ENCODE results near the gene DGKH. TPM values are rescaled to one million over a fixed set of nuclear protein-coding genes. Genes with fewer than 3 reads are reported as not detected.
"Not testable (repeated sequence)": the region's sequence is repeated elsewhere in the genome, so short reads cannot be mapped to it uniquely, and the experiment has no call there.

The DGKH gene
- total RNA-seq, 1 experiment from 2014 or later, result 11.3 TPM

DNA sequence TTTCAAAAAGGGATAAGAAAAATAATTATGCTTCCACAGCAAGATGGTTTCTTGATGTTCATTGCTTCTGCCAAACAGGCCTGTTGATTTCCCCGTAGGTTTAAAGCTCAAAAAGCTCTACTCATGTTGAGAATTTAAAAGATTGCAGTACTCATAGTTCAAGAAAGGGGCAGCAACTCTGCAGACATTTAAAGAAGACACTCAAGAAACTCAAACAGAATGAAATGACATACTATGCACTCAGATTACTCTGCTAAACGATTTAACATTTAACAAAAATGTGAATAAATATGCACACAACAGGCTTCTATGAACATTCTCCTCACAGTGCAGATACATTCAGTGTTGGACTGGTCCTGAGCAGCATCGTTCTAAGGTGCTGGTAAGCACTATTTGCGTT is 22.7 kb downstream of the DGKH start:
- not testable (repeated sequence) for H3K4me3 ChIP-seq; H3K27ac ChIP-seq; H3K4me1 ChIP-seq (replicated peaks); H3K27me3 ChIP-seq (replicated peaks); DNase-seq (ENCODE audit: low read depth in 1 of 2, low spot score in 2 of 2); H3K36me3 ChIP-seq; H3K9me3 ChIP-seq (replicated peaks)

DNA sequence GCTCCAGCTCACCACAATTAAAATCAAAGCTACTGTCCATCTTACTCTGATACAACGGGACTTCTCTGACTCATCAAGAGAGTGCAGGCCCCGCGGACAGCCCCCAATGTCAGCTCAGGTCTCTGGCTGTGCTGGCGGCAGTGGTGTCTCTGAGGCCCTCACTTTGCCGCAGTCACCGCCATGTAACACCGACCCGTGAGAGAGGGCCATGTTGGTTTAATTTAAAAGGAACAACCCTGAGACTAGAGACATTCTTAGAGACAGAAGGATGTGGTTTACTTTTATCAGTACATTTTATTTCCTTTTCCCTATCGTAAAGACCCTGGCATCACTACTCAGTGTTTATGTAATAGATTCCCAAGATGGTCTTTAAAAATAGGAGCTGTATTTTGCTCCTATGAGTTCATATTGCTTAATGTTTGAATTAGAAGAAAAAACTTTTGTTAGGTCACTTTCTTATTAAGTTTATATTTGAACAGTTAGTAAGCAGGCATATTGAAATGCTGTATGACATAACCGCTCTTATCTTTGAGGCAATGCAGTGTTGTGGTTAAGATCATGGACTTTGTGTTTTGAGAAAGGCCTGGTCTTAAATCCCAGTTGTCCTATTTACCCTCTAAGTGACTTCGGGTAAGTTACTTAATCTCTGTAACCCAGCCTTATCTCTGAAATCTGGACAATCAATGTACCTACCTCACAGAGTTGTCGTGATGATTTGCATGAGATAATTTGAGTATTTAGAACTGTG is 23.4 kb downstream of the DGKH start:
- no peaks in the 10 kb centered on the region for H3K27me3 ChIP-seq (replicated peaks)
- H3K27ac ChIP-seq, result no peak overlapping the region
- no peaks in the 10 kb centered on the region for H3K4me1 ChIP-seq (replicated peaks)
- no peak overlapping the region for H3K4me3 ChIP-seq
- DNase-seq (ENCODE audit: low read depth in 1 of 2, low spot score in 2 of 2), result no peak
- H3K36me3 ChIP-seq, result peaks cover 5% of the 10 kb centered on the region; the same call in 1 of the 2 replicates
- H3K9me3 ChIP-seq (replicated peaks), result no peaks in the 10 kb centered on the region

DNA sequence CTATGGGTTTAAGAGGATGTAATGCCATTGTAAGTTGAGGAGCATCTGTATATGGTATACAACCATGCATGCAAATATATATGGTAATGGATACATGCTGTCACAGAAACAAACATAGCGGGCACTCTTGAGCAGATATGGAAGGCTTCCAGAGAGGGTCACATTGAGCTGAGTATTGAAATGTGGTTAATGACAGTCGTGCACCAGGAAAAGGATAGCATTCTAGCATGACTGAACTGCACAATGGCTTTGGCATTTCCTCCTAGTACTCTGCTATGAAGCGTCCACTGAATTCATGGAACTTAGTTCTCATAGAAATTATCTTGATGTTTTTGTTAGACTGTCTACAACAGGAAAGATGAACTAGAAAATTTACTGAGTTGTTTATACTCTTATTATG is 25.2 kb downstream of the DGKH start:
- H3K36me3 ChIP-seq, result peaks cover 5% of the 10 kb centered on the region; the same call in 1 of the 2 replicates
- no peak overlapping the region for H3K4me3 ChIP-seq
- no peak overlapping the region for H3K27ac ChIP-seq

GRCh38 chr13:42075517-42075916 is 27.1 kb downstream of the DGKH start:
- H3K4me3 ChIP-seq, result no peak overlapping the region
- H3K9me3 ChIP-seq (replicated peaks), result no peaks in the 10 kb centered on the region
- H3K27me3 ChIP-seq (replicated peaks), result no peaks in the 10 kb centered on the region
- H3K27ac ChIP-seq, result no peak overlapping the region
- H3K4me1 ChIP-seq (replicated peaks), result no peaks in the 10 kb centered on the region
- no peak for DNase-seq (ENCODE audit: low read depth in 1 of 2, low spot score in 2 of 2)
- H3K36me3 ChIP-seq, result peaks cover 5% of the 10 kb centered on the region; the same call in 1 of the 2 replicates

More for the DNA sequence above, 25.2 kb downstream of the DGKH start:
- no peaks in the 10 kb centered on the region for H3K27me3 ChIP-seq (replicated peaks)
- no peaks in the 10 kb centered on the region for H3K9me3 ChIP-seq (replicated peaks)
- no peaks in the 10 kb centered on the region for H3K4me1 ChIP-seq (replicated peaks)
- DNase-seq (ENCODE audit: low read depth in 1 of 2, low spot score in 2 of 2), result no peak

DNA sequence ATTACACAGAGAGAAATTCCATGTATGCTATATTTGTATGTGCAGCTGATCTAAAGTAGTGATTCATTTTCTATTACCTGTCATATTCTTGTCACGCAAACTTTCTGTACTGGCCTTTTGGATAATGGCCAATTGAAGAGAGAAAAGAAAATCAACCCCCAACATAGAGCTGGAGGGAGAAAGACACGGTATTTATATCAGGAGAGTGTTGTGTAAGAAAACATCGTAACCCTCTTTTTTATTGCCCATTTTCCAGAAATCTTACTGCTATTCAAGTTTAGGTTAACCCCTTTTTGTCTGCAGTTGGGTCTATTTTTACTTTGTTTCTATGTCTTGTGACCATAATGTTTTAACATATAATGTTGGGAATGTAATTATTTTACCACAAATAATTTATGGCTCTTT is 27.9 kb downstream of the DGKH start:
- Histone ChIP-seq H3K27ac (no peak overlapping the region), H3K9me3 (replicated peaks) (no peaks in the 10 kb centered on the region), H3K27me3 (replicated peaks) (no peaks in the 10 kb centered on the region), H3K36me3 (peaks cover 5% of the 10 kb centered on the region; the same call in 1 of the 2 replicates), H3K4me1 (replicated peaks) (no peaks in the 10 kb centered on the region), H3K4me3 (no peak overlapping the region)
- no peak for DNase-seq (ENCODE audit: low read depth in 1 of 2, low spot score in 2 of 2)

DNA sequence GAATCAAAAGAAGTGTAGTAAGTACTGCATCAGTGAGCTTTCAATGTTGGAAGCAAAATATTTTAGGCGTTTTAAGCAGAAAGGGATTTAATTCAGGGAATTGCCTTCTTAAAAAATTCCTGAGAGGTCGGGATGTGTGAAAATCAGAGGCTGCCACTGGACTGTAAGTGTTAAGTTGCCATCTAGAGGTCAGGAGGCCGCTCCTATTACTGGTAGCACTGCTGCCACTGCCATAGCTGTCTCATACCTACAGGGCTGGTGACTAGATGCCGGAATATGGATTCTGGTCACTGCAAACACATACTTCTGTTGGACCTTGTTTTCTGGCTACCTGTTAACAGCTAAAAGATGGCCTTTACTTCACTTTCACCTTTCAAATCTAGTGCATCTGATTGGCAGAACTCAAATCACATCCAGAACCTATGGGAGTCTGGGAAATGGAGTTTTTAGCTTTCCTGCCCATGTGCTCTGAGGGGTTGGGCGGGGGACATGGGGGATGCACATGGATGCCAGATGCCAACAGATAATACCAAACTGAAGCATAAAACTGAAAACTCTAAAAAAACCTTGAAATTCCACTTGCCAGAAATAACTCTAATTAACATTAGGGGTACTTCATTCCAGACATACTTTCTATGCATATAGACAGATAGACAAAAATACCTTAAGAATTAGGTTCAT is 29.8 kb downstream of the DGKH start:
- Histone ChIP-seq H3K27ac (no peak overlapping the region), H3K4me3 (no peak overlapping the region), H3K27me3 (replicated peaks) (no peaks in the 10 kb centered on the region), H3K9me3 (replicated peaks) (no peaks in the 10 kb centered on the region), H3K36me3 (no peaks in the 10 kb centered on the region; the same call in 1 of the 2 replicates), H3K4me1 (replicated peaks) (no peaks in the 10 kb centered on the region)
- DNase-seq (ENCODE audit: low read depth in 1 of 2, low spot score in 2 of 2), result no peak

DNA sequence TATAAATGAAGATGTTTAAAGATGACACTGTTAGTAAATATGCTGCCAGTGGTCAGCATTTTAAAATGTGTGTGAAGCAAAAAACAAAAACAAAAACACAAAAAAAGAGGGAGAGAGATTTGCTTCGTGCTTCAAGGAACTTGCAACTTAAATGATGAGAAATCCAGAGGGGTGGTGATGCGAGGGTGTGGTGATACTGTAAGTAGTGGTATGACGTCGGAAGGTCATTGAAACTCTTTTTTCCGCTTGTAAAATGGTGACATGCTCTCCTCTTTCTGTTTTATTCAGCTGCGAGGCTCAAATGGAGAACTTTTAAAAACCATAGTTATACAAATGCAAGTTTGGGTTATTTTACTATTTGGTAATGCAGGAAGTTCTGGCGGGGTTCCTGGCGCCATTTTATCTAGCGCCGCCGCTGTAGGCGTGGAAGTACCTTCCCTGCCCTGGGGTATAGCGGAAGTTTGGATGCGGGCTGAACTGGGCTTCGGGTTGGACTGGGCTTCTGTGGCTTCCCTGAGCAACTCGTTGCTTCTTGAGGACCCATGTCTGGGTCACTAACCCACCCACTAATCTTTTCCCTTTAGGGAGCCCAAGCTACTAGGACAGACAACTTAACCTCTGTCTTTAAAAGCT is 34.8 kb downstream of the DGKH start:
- DNase-seq (ENCODE audit: low read depth in 1 of 2, low spot score in 2 of 2), result no peak

GRCh38 chr13:42084722-42085121 is 36.3 kb downstream of the DGKH start:
- DNase-seq (ENCODE audit: low read depth in 1 of 2, low spot score in 2 of 2), result no peak
- Histone ChIP-seq H3K4me3 (no peak overlapping the region), H3K4me1 (replicated peaks) (no peaks in the 10 kb centered on the region), H3K27me3 (replicated peaks) (no peaks in the 10 kb centered on the region), H3K27ac (no peak overlapping the region), H3K9me3 (replicated peaks) (no peaks in the 10 kb centered on the region; the same call in 1 of the 2 replicates), H3K36me3 (no peaks in the 10 kb centered on the region)

More for the DNA sequence above, 34.8 kb downstream of the DGKH start:
- no peaks in the 10 kb centered on the region for H3K27me3 ChIP-seq (replicated peaks)
- no peaks in the 10 kb centered on the region for H3K36me3 ChIP-seq
- H3K4me3 ChIP-seq, result no peak overlapping the region
- H3K4me1 ChIP-seq (replicated peaks), result no peaks in the 10 kb centered on the region
- H3K27ac ChIP-seq, result no peak overlapping the region
- no peaks in the 10 kb centered on the region; the same call in 1 of the 2 replicates for H3K9me3 ChIP-seq (replicated peaks)

DNA sequence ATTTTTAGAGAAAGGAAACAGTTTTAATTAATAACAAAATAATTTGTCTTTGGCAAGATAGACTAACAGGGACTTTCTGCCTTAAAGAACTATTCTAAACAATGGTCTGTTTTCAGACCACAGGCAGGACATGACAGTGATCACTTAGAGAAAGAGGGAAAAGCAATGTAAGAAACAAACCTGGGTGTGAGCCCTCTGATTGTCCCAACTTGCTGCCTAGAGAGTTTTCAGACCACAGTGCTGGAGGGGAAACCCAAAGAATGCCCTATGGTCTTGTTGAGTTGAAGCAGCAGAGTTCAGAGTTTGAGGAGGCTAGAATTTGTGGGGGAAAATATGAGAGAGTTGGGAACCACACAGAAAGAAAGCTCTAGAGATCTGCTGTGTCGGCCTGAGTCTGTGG is 38.1 kb downstream of the DGKH start:
- Histone ChIP-seq H3K27ac (no peak overlapping the region), H3K4me1 (replicated peaks) (no peaks in the 10 kb centered on the region), H3K36me3 (no peaks in the 10 kb centered on the region), H3K4me3 (no peak overlapping the region), H3K9me3 (replicated peaks) (no peaks in the 10 kb centered on the region; the same call in 1 of the 2 replicates), H3K27me3 (replicated peaks) (no peaks in the 10 kb centered on the region)
- no peak for DNase-seq (ENCODE audit: low read depth in 1 of 2, low spot score in 2 of 2)

DNA sequence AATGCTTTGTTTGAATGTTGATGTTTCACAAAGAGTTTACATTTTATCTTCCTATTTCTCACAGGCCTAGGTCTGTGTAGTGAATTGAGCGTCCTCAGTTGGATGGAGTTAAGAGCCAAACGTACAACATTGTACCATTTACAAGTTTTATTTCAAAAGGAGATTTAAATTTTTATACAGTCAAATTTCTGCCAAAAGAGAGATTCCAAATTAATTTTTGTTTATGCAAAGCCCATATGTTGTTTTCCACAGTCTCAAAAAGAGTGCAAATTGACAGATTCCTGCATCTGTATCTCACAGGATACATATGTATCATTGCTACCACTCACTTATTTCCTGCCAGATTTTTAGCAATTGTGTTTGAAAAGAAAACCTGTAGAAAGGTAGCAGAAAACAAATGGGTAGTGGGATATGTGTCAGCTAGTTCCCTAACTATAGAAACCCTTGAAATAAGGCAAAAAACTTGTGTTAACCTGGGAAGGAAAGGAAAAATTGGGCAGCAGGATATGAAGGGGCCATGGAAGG is 46.1 kb downstream of the DGKH start:
- H3K4me3 ChIP-seq, result no peak overlapping the region
- H3K36me3 ChIP-seq, result no peaks in the 10 kb centered on the region
- no peak for DNase-seq (ENCODE audit: low read depth in 1 of 2, low spot score in 2 of 2)

GRCh38 chr13:42096222-42096621 is 47.8 kb downstream of the DGKH start:
- H3K36me3 ChIP-seq; H3K4me3 ChIP-seq; DNase-seq (ENCODE audit: low read depth in 1 of 2, low spot score in 2 of 2); H3K4me1 ChIP-seq (replicated peaks); H3K27ac ChIP-seq; H3K9me3 ChIP-seq (replicated peaks); H3K27me3 ChIP-seq (replicated peaks): not testable (repeated sequence)

More for the DNA sequence above, 46.1 kb downstream of the DGKH start:
- Histone ChIP-seq H3K27me3 (replicated peaks) (no peaks in the 10 kb centered on the region), H3K4me1 (replicated peaks) (0 out of 2 replicates have a peak, but pooled peaks cover 3% of the 10 kb centered on the region), H3K9me3 (replicated peaks) (no peaks in the 10 kb centered on the region), H3K27ac (no peak overlapping the region)

DNA sequence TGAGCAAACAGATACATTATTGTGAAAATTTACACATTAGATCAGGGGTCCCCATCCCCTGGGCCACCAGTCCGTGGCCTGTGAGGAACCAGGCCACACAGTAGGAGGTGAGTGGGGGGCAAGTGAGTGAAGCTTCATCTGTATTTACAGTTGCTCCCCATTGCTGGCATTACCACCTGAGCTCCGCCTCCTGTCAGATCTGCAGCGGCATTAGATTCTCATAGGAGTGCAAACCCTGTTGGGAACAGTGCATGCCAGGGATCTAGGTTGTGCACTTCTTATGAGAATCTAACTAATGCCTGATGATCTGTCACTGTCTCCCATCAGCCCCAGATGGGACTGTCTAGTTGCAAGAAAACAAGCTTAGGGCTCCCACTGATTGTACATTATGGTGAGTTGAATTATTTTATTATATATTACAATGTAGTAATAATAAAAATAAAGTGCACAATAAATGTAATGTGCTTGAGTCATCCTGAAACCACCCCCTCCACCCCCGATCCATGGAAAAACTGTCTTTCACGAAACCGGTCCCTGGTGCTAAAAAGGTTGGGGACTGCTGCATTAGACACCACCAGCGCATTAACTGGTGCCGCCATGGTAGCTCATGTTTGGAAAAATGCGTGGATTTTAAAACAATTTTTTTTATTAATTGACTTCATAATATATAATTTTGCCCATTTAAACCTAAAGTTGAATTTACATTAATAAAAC is 51.7 kb downstream of the DGKH start:
- Histone ChIP-seq H3K4me3 (no peak overlapping the region), H3K27me3 (replicated peaks) (no peaks in the 10 kb centered on the region), H3K36me3 (no peaks in the 10 kb centered on the region), H3K9me3 (replicated peaks) (no peaks in the 10 kb centered on the region), H3K4me1 (replicated peaks) (peaks cover 4% of the 10 kb centered on the region), H3K27ac (no peak overlapping the region)
- no peak for DNase-seq (ENCODE audit: low read depth in 1 of 2, low spot score in 2 of 2)

- H3K27me3 ChIP-seq (replicated peaks), result no peaks in the 10 kb centered on the region
- H3K9me3 ChIP-seq (replicated peaks), result no peaks in the 10 kb centered on the region
- H3K36me3 ChIP-seq, result no peaks in the 10 kb centered on the region
- no peak for DNase-seq (ENCODE audit: low read depth in 1 of 2, low spot score in 2 of 2)
- no peak overlapping the region for H3K4me3 ChIP-seq
- H3K4me1 ChIP-seq (replicated peaks), result peaks cover 13% of the 10 kb centered on the region
- no peak overlapping the region for H3K27ac ChIP-seq
These were observed 52.5 kb downstream of the DGKH start for GRCh38 chr13:42100960-42101359.

Measured in SJSA1 (cell line).